HG02870 (cell line): ENCODE measurements around the gene CEP131.
"Not testable (repeated sequence)": the region's sequence is repeated elsewhere in the genome, so short reads cannot be mapped to it uniquely, and the experiment has no call there.

ENCODE experiments used
- ATAC-seq: cut with Tn5 transposase; IDR thresholded peaks from one replicate; pipeline ENCODE4 v1.9.1; 2021; ENCODE audit warnings: mild to moderate bottlenecking, moderate library complexity; ENCODE audit not compliant: unreplicated experiment

CEP131 gene

DNA sequence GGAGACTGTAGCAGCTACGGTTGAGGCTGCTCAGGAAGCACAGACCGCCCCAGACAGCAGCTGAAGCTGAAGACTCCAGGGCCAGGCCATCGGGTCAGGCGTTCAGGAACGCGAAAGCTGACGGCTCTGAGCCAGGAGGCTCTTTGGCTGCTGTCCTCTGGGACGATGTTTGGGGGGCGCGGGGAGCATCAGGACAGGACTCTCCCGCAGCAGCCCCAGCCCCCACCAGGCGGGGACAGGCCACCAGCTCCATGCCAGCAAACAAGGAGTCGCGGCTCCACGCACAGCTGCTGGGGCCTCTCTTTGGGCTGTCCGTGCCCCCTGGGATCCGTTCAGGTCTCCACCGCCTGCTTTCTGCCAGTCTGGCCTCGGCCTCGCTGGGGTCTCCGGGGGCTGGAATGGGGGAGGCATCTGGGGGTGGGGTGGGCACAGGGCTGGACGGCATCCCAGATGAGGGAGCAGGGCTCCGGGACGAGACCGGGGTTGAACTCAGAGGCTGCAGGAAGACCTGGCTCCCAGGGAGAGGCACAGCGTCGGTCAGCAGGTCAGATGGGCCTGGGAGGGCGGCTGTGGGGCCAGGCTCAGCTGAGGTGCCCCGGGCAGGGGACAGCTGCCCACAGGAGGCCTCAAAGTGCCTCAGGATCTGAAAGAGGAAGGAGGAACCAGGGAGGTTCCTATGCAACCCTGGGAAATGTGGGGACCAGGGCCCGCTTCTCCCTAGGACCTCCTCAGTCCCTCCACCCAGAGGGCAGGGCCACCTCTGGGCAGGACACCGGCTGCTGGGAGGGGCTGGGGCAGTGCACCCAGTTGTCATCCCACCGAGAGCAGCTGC is 6.3 kb upstream of the CEP131 start:
- no peak for ATAC-seq

DNA sequence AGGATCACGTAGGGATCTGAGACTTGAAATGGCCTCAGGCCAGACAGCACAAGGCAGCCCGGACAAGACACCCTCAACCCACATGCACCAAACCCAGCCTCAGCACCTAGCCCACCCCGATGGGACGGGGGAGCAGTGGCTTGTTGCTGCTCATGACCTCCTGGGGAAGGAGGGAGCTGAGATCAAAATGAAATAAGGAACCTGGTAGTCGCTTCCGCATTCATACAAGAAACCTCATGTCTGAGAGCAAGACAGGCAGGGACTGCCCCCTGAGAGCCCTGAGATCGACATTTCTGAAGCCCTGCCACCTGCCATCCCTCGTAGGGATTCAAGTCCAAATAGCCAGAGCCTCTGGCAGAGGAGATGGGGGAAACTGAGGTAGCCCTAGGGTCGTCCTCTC is 5.7 kb upstream of the CEP131 start:
- ATAC-seq = no peak

DNA sequence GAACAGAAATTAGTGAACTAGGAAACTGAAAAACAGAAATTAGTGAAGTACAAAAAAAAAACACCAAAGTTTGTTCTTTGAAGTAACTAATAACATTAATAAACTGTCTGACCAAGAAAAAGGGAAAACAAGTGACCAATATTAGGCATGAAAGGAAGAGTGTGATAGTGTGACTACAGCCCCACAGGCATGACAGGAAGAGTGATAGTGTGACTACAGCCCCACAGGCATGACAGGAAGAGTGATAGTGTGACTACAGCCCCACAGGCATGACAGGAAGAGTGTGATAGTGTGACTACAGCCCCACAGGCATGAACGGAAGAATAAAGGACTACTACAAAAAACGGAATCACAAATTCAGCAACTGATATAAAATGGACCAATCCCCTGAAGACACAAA is 4.9 kb upstream of the CEP131 start:
- not testable (repeated sequence) for ATAC-seq

GRCh38 chr17:81223762-81224130 is 981 bp upstream of the CEP131 start:
- ATAC-seq = no peak

GRCh38 chr17:81222620-81222905 is 202 bp downstream of the CEP131 start:
- no peak for ATAC-seq

GRCh38 chr17:81221842-81222619 is 734 bp downstream of the CEP131 start:
- no peak for ATAC-seq

GRCh38 chr17:81221371-81221841 is 1.4 kb downstream of the CEP131 start:
- no peak for ATAC-seq

GRCh38 chr17:81219476-81220180 is 3.1 kb downstream of the CEP131 start:
- ATAC-seq = no peak

DNA sequence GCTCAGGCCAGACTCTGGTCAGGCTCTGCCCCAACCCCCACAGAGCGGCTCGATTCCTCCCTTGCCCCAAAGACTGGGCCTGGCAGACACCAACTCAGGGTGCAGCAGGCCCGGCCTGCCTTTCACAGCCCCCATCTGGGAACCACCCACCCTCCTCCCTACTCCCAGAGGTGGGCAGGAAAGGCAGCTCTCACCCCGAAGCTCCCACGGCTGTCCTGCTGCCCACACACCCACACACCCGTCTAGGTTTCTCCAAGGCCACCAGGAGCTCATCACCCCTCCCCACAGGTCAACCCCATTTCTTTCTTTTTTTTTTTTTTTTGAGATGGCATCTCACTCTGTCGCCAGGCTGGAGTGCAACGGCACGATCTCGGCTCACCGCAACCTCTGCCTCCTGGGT is 3.8 kb downstream of the CEP131 start:
- no peak for ATAC-seq

DNA sequence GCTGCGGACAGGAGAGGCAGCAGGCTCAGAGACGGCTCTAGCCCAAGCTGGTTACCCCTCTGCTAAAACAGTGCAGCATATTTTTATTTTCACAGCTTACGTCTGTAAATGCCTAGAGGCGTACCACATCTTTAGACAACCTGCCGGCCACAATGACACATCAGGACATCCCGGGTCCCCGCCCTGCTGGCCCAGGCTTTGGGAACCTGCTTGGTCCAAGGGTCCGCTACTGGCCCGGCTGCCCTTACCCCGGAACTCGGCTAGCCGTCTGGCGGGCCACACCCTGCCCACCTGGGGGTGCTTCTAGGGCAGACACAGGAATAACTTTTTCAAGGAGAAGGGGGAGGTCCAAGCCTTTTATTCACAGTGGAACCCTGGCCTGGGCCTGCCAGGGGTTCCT is 4.3 kb downstream of the CEP131 start:
- no peak for ATAC-seq

- ATAC-seq = no peak
Measured at GRCh38 chr17:81217491-81217890, 5.3 kb downstream of the CEP131 start.

- ATAC-seq = no peak
Measured at GRCh38 chr17:81213978-81214377, 8.8 kb downstream of the CEP131 start.

- no peak for ATAC-seq
Measured at GRCh38 chr17:81212365-81212764, 10.4 kb downstream of the CEP131 start.

GRCh38 chr17:81210868-81211267 is 11.9 kb downstream of the CEP131 start:
- ATAC-seq = no peak

- ATAC-seq = no peak
Measured at GRCh38 chr17:81210466-81210865, 12.3 kb downstream of the CEP131 start.

GRCh38 chr17:81209141-81209540 is 13.6 kb downstream of the CEP131 start:
- ATAC-seq = no peak

- no peak for ATAC-seq
Measured at GRCh38 chr17:81208651-81209050, 14.1 kb downstream of the CEP131 start.

DNA sequence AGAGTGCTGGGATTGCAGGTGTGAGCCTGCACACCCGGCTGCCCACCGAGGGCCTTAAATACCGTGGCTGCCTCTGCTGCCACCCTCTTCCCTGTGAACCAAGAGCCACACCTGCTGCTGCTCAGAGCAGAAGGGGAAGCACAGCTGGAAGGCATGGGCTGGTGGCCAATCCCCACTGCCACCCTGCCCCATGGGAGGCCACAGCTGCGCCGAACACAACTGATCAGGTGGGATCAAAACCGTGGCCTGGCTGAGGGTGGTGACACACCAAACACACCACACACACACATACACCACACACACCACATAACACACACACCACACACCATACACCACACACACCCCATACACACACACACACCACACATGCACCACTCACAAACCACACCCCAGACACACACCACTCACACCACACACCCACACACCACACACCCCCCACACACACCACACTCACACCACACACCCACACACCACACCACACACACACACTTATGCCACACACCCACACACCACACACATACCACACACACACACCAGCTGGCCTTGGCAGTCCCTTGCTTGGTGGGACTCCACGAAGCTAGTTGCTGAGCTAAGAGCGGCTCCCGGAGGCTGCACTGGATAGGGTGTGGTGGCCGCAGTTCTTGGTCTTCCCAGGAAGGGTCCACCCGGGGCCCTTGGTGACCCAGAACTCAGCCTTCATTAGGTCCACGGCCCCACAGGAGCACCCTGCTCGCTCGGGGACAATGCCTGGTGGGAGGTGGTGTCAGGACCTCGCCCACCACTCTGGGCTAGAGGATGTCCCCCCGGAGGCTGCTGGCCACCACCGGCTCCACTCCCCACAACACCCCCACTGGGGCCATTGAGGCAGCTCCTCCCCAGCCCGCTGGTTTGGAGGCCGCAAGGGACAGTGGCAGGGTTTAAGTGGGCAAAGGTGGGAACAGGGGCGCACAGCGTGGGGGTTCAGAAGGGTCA is 14.9 kb downstream of the CEP131 start:
- no peak for ATAC-seq

DNA sequence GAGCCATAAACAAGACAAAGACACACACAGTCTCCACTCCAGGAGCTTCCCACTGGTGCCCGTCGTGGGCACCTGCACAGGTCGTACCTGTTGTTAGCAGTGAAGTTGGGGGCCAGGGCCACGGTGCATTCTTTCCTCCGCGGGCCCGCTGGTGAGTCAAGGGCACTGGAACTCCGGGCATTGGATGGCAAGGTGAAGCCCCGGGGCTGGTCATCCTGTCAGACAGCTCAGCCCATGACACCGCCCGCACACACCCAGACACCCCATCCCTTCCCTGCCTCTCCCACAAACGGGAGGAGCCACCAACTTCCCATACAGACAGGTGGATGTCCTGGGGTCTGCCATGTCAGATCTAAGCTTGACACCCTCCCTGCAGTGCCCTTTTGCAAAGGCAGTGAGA is 16.1 kb downstream of the CEP131 start:
- no peak for ATAC-seq

DNA sequence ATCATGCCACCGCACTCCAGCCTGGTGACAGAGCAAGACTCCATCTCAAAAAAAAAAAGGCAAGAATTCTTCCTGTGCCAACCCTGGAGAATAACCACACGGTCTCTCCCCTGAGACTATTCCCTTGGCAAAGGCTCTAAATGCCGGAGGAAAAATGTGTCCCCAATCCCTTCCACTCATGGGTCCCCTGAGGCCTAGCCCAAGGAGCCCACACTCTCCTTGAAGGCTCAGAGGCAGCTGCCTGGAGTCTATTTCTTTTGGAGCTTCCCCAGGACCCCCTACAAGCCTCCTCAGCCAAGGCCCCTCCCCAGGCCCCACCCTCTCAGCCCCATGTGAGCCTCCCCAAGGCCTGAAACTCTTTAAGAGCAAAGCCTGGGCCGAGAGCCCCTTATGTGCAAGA is 16.6 kb downstream of the CEP131 start:
- no peak for ATAC-seq

DNA sequence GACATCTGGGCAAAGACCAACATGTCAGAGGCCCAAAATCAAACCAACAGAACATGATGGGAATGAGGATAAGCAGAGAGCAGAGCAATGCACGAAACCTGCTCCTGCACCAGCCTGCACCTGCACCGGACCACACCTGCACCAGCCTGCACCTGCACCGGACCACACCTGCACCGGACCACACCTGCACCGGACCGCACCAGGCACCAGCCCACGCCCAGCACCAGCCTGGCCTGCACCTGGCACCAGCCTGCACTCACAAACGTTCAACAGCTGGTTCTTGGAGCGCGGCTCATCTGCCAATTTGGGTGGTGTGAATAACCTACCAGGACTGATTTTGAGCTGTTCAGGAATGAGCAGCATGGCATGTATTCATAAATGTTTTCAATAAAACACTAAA is 18.2 kb downstream of the CEP131 start:
- ATAC-seq = no peak
